H1 (cell line): ENCODE results near the gene MAML3. TPM values are rescaled to one million over a fixed set of nuclear protein-coding genes. Genes with fewer than 3 reads are reported as not detected.

ENCODE experiments used
- CTCF ChIA-PET: fragments of 300-600 bp; sonication (Branson Sonifier 250); formaldehyde crosslinking; loops from one replicate; lab custom pipeline; 2021; ENCODE audit not compliant: partially characterized antibody; lab: Charles Lee
- POLR2A ChIA-PET: fragments of 300-600 bp; sonication (Branson Sonifier 250); formaldehyde crosslinking; loops from one replicate; lab custom pipeline; 2021; ENCODE audit warnings: inconsistent platforms; ENCODE audit not compliant: partially characterized antibody; lab: Charles Lee
- DNase-seq, 2 experiments: peaks; one replicate each; pipeline versions ENCODE4 v3.0.0 to v3.0.0-alpha.2; 2010 to 2022; ENCODE audit warnings: low spot score in 2 of 2, low read depth in 1 of 2, mixed read lengths in 1 of 2
- FAIRE-seq: peaks from 2 replicates; lab custom pipeline; 2011; peaks lifted over from hg19 to GRCh38; lab: Jason Lieb, UNC
- H2AFZ ChIP-seq: 2 replicates; pipeline ENCODE4 v1.8.1; 2012; ENCODE audit warnings: low read length, inconsistent platforms
- H2AK5ac ChIP-seq: 2 replicates; pipeline ENCODE4 v1.6.1; 2013; ENCODE audit warnings: low read depth, low read length
- H2BK120ac ChIP-seq: replicated peaks from 2 replicates; pipeline ENCODE3; 2013; ENCODE audit warnings: low read depth, low read length, inconsistent platforms
- H2BK12ac ChIP-seq: 2 replicates; pipeline ENCODE4 v1.6.1; 2013; ENCODE audit warnings: low read depth, low read length
- H2BK15ac ChIP-seq: 2 replicates; pipeline ENCODE4 v1.6.1; 2013; ENCODE audit warnings: low read length
- H2BK20ac ChIP-seq: 2 replicates; pipeline ENCODE4 v1.6.1; 2013; ENCODE audit warnings: low read length
- H2BK5ac ChIP-seq: 2 replicates; pipeline ENCODE4 v1.6.1; 2013; ENCODE audit warnings: low read depth, low read length
- H3K14ac ChIP-seq: 2 replicates; pipeline ENCODE4 v1.6.1; 2013; ENCODE audit warnings: inconsistent platforms; ENCODE audit not compliant: insufficient read length
- H3K18ac ChIP-seq: 2 replicates; pipeline ENCODE4 v1.6.1; 2013; ENCODE audit warnings: low read length; ENCODE audit errors: extremely low read depth
- H3K23ac ChIP-seq: 2 replicates; pipeline ENCODE4 v1.6.1; 2013; ENCODE audit warnings: inconsistent platforms; ENCODE audit not compliant: insufficient read length
- H3K23me2 ChIP-seq: 2 replicates; pipeline ENCODE4 v1.6.1; 2013; ENCODE audit warnings: low read depth, low read length
- H3K27ac ChIP-seq: 2 replicates; pipeline ENCODE4 v1.6.1; 2011; ENCODE audit warnings: low read depth, low read length, inconsistent platforms
- H3K27me3 ChIP-seq, 4 experiments: replicated peaks in 1 of 4; 1 replicate in 1 of 4; 2 replicates in 3 of 4; pipeline versions ENCODE4 v1.6.1 to v1.8.1; 2011 to 2013; ENCODE audit warnings: low read length in 3 of 4, mild to moderate bottlenecking in 3 of 4, inconsistent platforms in 2 of 4, mixed read lengths in 2 of 4, moderate library complexity in 1 of 4; ENCODE audit not compliant: control insufficient read depth in 3 of 4, insufficient read depth in 3 of 4; ENCODE audit errors: extremely low read depth in 1 of 4
- H3K36me3 ChIP-seq, 4 experiments: 2 replicates each; pipeline versions ENCODE4 v1.6.1 to v1.8.1; 2011 to 2013; ENCODE audit warnings: mild to moderate bottlenecking in 4 of 4, low read length in 3 of 4, moderate library complexity in 2 of 4, control low read depth in 1 of 4, inconsistent platforms in 1 of 4; ENCODE audit not compliant: insufficient read depth in 4 of 4, control insufficient read depth in 2 of 4
- H3K4ac ChIP-seq: replicated peaks from 2 replicates; pipeline ENCODE3; 2013; ENCODE audit warnings: low read length, low read depth, mixed read lengths, inconsistent platforms; ENCODE audit not compliant: insufficient read length
- H3K4me1 ChIP-seq, 4 experiments: replicated peaks in 1 of 4; 1 replicate in 1 of 4; 2 replicates in 3 of 4; pipeline versions ENCODE4 v1.6.1 to v1.8.1; 2011 to 2013; ENCODE audit warnings: low read length in 3 of 4, inconsistent platforms in 2 of 4, mixed read lengths in 1 of 4; ENCODE audit not compliant: insufficient read depth in 4 of 4, control insufficient read depth in 3 of 4
- H3K4me2 ChIP-seq, 2 experiments: 2 replicates each; pipeline versions ENCODE4 v1.6.1 to v1.8.1; 2011 to 2013; ENCODE audit warnings: low read depth in 2 of 2, low read length in 2 of 2, control low read depth in 1 of 2, inconsistent platforms in 1 of 2, mild to moderate bottlenecking in 1 of 2; ENCODE audit not compliant: insufficient read depth in 1 of 2
- H3K4me3 ChIP-seq, 4 experiments: fragments of 200-600, 300-600 bp in 1 of 4; sonication (generic), shearing (Covaris generic), sonication (Bioruptor Twin) in 1 of 4; 2 replicates each; pipeline versions ENCODE4 v1.5.1 to v1.8.1; 2011 to 2016; ENCODE audit warnings: low read length in 4 of 4, low read depth in 3 of 4, control low read depth in 2 of 4, inconsistent platforms in 2 of 4, mild to moderate bottlenecking in 2 of 4, mixed read lengths in 1 of 4, moderate library complexity in 1 of 4; ENCODE audit not compliant: insufficient read depth in 2 of 4; ENCODE audit errors: extremely low read depth in 1 of 4
- H3K56ac ChIP-seq: replicated peaks from 2 replicates; pipeline ENCODE3; 2013; ENCODE audit warnings: low read depth, mild to moderate bottlenecking, mixed read lengths, low read length, inconsistent platforms; ENCODE audit not compliant: insufficient read length
- H3K79me1 ChIP-seq: 2 replicates; pipeline ENCODE4 v1.6.1; 2013; ENCODE audit warnings: low read depth, low read length, control low read depth
- H3K79me2 ChIP-seq, 2 experiments: 2 replicates each; pipeline versions ENCODE4 v1.6.1 to v1.8.1; 2012 to 2013; ENCODE audit warnings: low read length in 2 of 2, mild to moderate bottlenecking in 2 of 2, inconsistent platforms in 1 of 2; ENCODE audit not compliant: insufficient read depth in 2 of 2, control insufficient read depth in 1 of 2
- H3K9ac ChIP-seq, 4 experiments: replicated peaks in 1 of 4; 1 replicate in 1 of 4; 2 replicates in 3 of 4; pipeline versions ENCODE4 v1.6.1 to v1.8.1; 2011 to 2013; ENCODE audit warnings: low read depth in 3 of 4, low read length in 3 of 4, control low read depth in 2 of 4, mild to moderate bottlenecking in 2 of 4, moderate library complexity in 2 of 4, inconsistent platforms in 1 of 4; ENCODE audit errors: extremely low read depth in 1 of 4
- H3K9me3 ChIP-seq, 2 experiments: 2 replicates each; pipeline versions ENCODE4 v1.6.1 to v1.8.1; 2012 to 2013; ENCODE audit warnings: mild to moderate bottlenecking in 2 of 2, moderate library complexity in 2 of 2, control low read depth in 1 of 2, inconsistent platforms in 1 of 2, low read depth in 1 of 2, low read length in 1 of 2, mixed read lengths in 1 of 2; ENCODE audit not compliant: insufficient read depth in 2 of 2
- H4K20me1 ChIP-seq, 2 experiments: replicated peaks in 1 of 2; 2 replicates each; pipeline versions ENCODE3 to v1.8.1; 2011 to 2013; ENCODE audit warnings: inconsistent platforms in 2 of 2, low read length in 2 of 2, mild to moderate bottlenecking in 1 of 2; ENCODE audit not compliant: insufficient read depth in 2 of 2, control insufficient read depth in 1 of 2
- H4K5ac ChIP-seq: 2 replicates; pipeline ENCODE4 v1.6.1; 2013; ENCODE audit warnings: low read length, low read depth, mixed read lengths, inconsistent platforms; ENCODE audit not compliant: insufficient read length
- H4K8ac ChIP-seq: 2 replicates; pipeline ENCODE4 v1.8.0; 2013; ENCODE audit warnings: mild to moderate bottlenecking, moderate library complexity, low read length, inconsistent platforms; ENCODE audit not compliant: insufficient read depth; ENCODE audit errors: extremely low read depth
- H4K91ac ChIP-seq: replicated peaks from 2 replicates; pipeline ENCODE3; 2013; ENCODE audit warnings: low read length, mixed read lengths, inconsistent platforms; ENCODE audit not compliant: insufficient read length
- ATF2 ChIP-seq: IDR thresholded peaks from 2 replicates; pipeline ENCODE4 v1.6.1; 2012; ENCODE audit warnings: low read length, inconsistent platforms
- BCL11A ChIP-seq, 2 experiments: IDR thresholded peaks; one replicate each; pipeline ENCODE4 v1.6.1; 2011; ENCODE audit warnings: low read depth in 2 of 2, low read length in 2 of 2, mild to moderate bottlenecking in 2 of 2
- CBX8 ChIP-seq: fragments of 300-800, 300-1000 bp; sonication (generic); IDR thresholded peaks from 2 replicates; pipeline ENCODE4 v1.7.1; 2016; ENCODE audit warnings: low read depth, low read length, borderline replicate concordance
- FOSL1 ChIP-seq: IDR thresholded peaks from 2 replicates; pipeline ENCODE4 v1.6.1; 2011; ENCODE audit warnings: mild to moderate bottlenecking, low read depth, low read length, moderate library complexity; ENCODE audit not compliant: insufficient read depth
- HDAC6 ChIP-seq: IDR thresholded peaks from one replicate; pipeline ENCODE4 v1.7.1; 2012; ENCODE audit warnings: low read depth, mild to moderate bottlenecking, inconsistent platforms, low read length, moderate library complexity
- KDM5A ChIP-seq: fragments of 200-600 bp; IDR thresholded peaks from 2 replicates; pipeline ENCODE4 v1.7.1; 2012; ENCODE audit warnings: mild to moderate bottlenecking, low read length, inconsistent platforms, mixed read lengths
- NANOG ChIP-seq: IDR thresholded peaks from 2 replicates; pipeline ENCODE4 v1.6.1; 2011; ENCODE audit warnings: low read length, low read depth, mild to moderate bottlenecking, inconsistent platforms; ENCODE audit not compliant: insufficient read depth, poor library complexity, severe bottlenecking
- PHF8 ChIP-seq: fragments of 200-600 bp; sonication (generic); conservative IDR thresholded peaks from 2 replicates; pipeline ENCODE4 v1.7.1; 2012; ENCODE audit warnings: low read depth, mild to moderate bottlenecking, inconsistent platforms, low read length, moderate library complexity
- RFX5 ChIP-seq: IDR thresholded peaks from 2 replicates; pipeline ENCODE4 v1.6.1; 2011; ENCODE audit warnings: low read depth, low read length, improper control_type of control experiment, borderline replicate concordance
- SIN3A ChIP-seq, 2 experiments: IDR thresholded peaks in 1 of 2; conservative IDR thresholded peaks in 1 of 2; 2 replicates each; pipeline ENCODE4 v1.6.1; 2011 to 2012; ENCODE audit warnings: low read length in 2 of 2, improper control_type of control experiment in 1 of 2, low read depth in 1 of 2, mild to moderate bottlenecking in 1 of 2
- SP4 ChIP-seq: IDR thresholded peaks from 2 replicates; pipeline ENCODE4 v1.6.1; 2012; ENCODE audit warnings: low read length, inconsistent platforms
- TBP ChIP-seq: IDR thresholded peaks from 2 replicates; pipeline ENCODE4 v1.6.1; 2011; ENCODE audit warnings: low read depth, low read length, improper control_type of control experiment
- ZNF274 ChIP-seq: IDR thresholded peaks from 2 replicates; pipeline ENCODE4 v1.7.0; 2012; ENCODE audit warnings: low read length, borderline replicate concordance; ENCODE audit errors: extremely low read depth
- WGBS, 2 experiments: shearing (Covaris generic) in 1 of 2; methylation state at CpG; one replicate each; pipeline versions ENCODE4 v1.1.6 to v1.1.7; 2013 to 2015; ENCODE audit warnings: low lambda C conversion rate in 2 of 2, mixed read lengths in 2 of 2, inconsistent platforms in 1 of 2, low coverage in 1 of 2, missing lambda C conversion rate in 1 of 2; ENCODE audit not compliant: insufficient replicate concordance in 2 of 2, insufficient coverage in 1 of 2, insufficient read length in 1 of 2; ENCODE audit errors: extremely low coverage in 1 of 2, missing lambda C conversion rate in 1 of 2; 5-methylcytosine and 5-hydroxymethylcytosine counted together
- polyA plus RNA-seq, 7 experiments: library from polyadenylated mRNA; depleted of rRNA in 3 of 7; stranded (reverse) in 5 of 7; unstranded in 2 of 7; fragments of >200 nt in 5 of 7; fragments of 200-250 nt in 2 of 7; gene quantifications; 1 replicate in 5 of 7; 2 replicates in 1 of 7; 4 replicates in 1 of 7; pipeline versions ENCODE4 v1.2.1 to v1.2.3, GENCODE V29; 2011 to 2013; ENCODE audit warnings: missing spikeins in 2 of 7, mixed read lengths in 2 of 7
- total RNA-seq: library from RNA; stranded (reverse); fragmentation: NEBNext Ultra II Directional; extraction: Animal tissue kit (Norgen Biotek cat#: 25700); gene quantifications from 2 replicates; pipeline ENCODE4 v1.2.1, GENCODE V29; 2021

The MAML3 gene
- total and polyA plus RNA-seq, 2 of the 8 experiments (the other 6 are each of a cell fraction or from before 2014, with no cell fraction given), result 2.1 to 5.7 TPM

- Histone ChIP-seq H3K4me3 (no peak overlapping the region), H3K9me3 (no peaks in the 10 kb centered on the region), H2BK12ac (no peak overlapping the region), H3K23ac (no peak overlapping the region), H3K4me1 (peaks cover 9 to 25% (median 19%) of the 10 kb centered on the region in 4 experiments), H4K8ac (no peak overlapping the region), H2BK15ac (no peak overlapping the region), H3K4me2 (no peak overlapping the region), H3K36me3 (no peaks in the 10 kb centered on the region), H3K56ac (no peak overlapping the region), H2BK5ac (no peak overlapping the region), H2AFZ (no peak overlapping the region), H2BK120ac (no peak overlapping the region), H3K27ac (no peak overlapping the region), H4K91ac (no peak overlapping the region), H3K14ac (no peak overlapping the region), H3K4ac (no peak overlapping the region), H2BK20ac (no peak overlapping the region), H3K27me3 (no peaks in the 10 kb centered on the region), H3K23me2 (no peaks in the 10 kb centered on the region), H3K79me1 (peaks cover 2% of the 10 kb centered on the region; the same call in 1 of the 2 replicates), H4K5ac (no peak overlapping the region), H2AK5ac (no peak overlapping the region), H3K18ac (no peak overlapping the region), H3K79me2 (no peaks in the 10 kb centered on the region), H3K9ac (no peak overlapping the region), H4K20me1 (peaks cover 1 to 2% of the 10 kb centered on the region in 2 experiments)
- FAIRE-seq (no peak), DNase-seq (no peak)
- WGBS, 2 experiments, result 93% methylated on average over 5 of the region's 5 CpGs; no CpG with 5 or more reads in 1 of the 2 experiments
- POLR2A ChIA-PET, result no interaction called here
- CTCF ChIA-PET, result interaction anchor here (1.0 to 1.3 kb wide), 4 partner anchors 10 to 214 kb away, joined by 3 to 4 read pairs (median 3); no protein-coding TSS in a partner anchor
- TF ChIP-seq FOSL1 (no peak), PHF8 (no peak), TBP (no peak), ATF2 (no peak), RFX5 (no peak), SP4 (no peak), SIN3A (conservative IDR thresholded peaks at IDR 0.05 in 1 of 2, IDR thresholded peaks at IDR 0.05 in 1 of 2; ENCODE audit: low read depth in 1 of 2, low read length in 2 of 2) (no peak), BCL11A (IDR thresholded peaks at IDR 0.05; ENCODE audit: low read depth in 2 of 2, low read length in 2 of 2) (no peak), NANOG (no peak), ZNF274 (no peak), KDM5A (no peak), HDAC6 (no peak), CBX8 (no peak)
Measured at GRCh38 chr4:140096483-140096861, 57.5 kb downstream of the MAML3 start.
